Activated CD4-positive, alpha-beta T cell treated with anti-CD3 and anti-CD28 coated beads, Interleukin-10, Interleukin-2, amounts not matched to agents 100 ng/mL and 50 ng/mL, durations not matched to agents 16 hours and 8 hours (primary cell): Measurements from ENCODE around the gene MRPL43.

Source experiments
- DNase-seq: peaks from one replicate; pipeline ENCODE4 v3.0.0-alpha.2; 2020

MRPL43 gene

DNA sequence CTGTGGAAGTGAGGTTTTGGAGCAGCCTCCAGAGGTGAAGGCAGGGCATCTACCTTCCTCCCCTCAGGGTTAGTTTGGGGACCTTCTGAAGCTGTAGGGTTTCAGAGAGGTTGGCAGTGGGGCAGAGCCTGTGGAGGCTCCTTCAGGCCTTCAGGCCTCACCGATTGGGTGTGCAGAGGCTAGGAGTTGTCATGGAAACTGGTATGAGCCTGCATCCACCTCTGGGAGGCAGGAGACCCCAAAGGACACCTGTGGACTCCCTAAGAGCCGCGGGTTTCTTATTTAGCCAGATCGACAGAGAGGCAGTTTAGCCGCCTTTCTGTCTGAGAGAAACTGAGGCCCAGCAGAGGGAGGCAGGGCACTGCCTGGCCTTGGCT, 14.3 kb upstream of the MRPL43 start:
- DNase-seq, result no peak

DNA sequence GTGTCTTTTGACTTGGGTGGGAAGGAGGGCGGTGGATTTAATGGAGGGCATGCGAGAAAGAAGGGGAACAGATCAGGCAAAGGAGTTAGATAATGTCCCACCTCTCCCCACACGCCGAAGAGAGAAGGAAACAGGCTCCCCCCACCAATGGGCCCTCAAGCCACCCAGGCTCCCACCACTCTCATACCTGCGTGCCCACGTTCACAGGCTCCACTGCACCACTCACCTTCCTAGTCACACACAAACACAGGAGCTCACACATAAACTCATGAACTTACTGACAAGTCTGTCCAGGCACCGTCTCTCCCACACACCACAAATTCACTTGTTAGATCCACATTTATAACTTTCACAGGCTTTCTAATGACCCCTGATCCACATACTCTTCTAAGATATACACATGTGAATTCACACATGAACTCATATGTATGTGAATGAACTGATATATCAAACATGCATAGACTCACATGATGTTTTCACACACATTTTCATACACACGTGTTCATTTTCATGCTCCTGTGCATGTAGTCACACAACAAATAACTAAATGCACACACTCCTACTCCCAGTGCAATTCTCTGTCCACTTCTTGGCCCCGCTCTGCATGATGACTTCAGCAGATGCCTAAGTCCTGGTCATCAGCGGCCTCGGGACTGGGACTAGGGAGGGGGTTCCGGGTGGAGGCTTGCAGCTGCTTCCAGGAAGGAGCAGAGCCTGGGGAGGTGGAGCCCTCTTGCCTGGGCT, 13.8 kb upstream of the MRPL43 start:
- DNase-seq, result no peak

DNA sequence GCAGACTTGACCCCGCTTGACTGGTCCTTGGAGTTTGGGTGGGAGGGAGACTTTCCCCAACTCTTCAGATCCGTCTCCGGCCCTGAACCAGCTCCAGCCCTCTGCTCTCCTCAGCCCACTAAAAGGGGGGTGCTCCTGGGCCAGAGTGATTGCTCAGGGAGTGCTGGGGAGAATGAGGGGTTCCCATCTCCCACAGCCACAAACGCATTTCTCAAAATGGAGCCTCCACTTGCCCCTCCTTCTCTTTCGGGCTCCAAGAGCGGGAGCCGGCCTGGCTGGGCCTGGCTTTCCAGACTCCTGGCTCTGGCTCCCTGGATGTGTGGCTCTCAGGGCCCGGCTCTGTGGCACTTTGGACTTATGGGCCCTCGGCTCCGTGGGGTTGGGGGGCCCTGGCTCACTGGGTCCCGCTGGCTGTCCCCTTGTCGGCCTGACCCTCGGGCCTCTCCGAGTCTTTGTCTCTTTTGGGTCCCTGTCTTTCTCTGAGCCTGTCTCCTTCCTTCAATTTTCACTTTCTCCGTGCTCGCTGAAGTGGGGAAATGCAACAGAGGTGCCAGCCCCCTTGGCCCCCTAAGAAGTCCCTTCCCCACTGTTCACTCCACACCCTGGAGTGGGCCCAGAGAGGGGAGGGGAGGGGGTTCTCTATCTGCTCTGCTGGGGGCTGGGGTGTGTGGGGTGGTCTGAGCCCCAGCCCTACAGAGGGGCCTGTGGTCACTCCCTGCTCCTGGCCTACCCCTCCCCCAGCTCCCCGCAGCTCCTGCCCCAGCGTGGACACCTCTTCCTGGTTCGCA, 13.0 kb upstream of the MRPL43 start:
- DNase-seq, result no peak

DNA sequence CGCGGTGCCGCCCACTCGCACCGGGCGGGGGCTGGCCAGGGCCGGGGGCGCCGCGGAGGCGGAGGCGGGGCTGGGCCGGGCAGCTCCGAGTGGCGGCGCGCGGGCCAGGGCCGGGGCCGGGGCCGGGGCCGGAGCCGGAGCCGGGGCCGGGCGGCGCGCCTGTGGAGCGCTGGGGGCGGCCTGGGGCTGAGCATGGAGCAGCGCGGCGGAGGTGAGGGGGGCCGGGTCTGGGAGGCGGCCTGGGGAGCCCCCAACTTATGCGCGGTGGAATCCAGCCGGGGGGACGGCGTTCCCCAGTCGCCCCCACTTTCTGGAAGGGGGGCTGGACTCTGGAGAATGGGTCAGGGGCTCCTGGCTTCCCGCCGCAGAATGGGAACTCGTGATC, 12.4 kb upstream of the MRPL43 start, which contains the start of gene LZTS2:
Gene LZTS2 (plus strand): TSS at position 67 of the 385 bp plus-strand sequence. CDS start 2,731 bp downstream, outside the sequence.
- no peak for DNase-seq

DNA sequence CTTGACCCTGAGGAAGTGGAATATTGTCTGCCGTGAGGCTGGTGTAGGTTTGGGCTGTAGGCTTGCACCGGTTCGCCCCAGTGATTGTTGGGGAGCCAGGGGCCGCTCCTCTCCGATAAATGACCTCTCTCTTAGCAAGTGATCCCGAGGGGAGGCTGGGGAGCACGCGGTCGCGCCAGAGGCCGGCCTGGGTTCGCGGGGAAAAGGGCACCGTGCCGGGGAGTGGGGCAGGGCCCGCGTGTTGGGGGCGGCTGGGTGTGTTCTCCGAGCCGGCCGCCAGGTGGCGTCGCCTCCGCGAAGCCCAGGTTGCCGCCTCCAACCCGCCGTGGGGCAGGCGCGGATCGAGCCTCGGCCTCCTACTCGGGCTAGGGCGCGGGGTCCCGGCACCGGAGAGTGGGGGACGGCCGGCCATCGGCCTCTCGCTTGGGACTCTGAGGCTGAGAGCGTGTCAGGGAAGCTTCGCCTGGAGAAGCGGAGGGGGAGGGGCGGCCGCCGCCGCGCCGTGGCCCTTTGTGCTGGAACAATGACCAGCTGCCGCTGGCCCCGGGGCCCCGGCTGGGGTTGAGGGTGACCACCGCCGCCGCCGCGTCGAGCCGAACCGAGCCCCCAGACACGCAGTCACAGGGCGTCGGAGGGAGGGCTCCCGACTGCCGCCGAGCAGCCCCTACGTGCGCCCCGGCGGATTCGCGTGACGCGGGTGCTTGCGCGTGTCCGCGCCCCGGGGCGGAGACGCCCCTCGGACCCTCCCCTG, 11.9 kb upstream of the MRPL43 start:
- peak; percentile 81 for DNase-seq

DNA sequence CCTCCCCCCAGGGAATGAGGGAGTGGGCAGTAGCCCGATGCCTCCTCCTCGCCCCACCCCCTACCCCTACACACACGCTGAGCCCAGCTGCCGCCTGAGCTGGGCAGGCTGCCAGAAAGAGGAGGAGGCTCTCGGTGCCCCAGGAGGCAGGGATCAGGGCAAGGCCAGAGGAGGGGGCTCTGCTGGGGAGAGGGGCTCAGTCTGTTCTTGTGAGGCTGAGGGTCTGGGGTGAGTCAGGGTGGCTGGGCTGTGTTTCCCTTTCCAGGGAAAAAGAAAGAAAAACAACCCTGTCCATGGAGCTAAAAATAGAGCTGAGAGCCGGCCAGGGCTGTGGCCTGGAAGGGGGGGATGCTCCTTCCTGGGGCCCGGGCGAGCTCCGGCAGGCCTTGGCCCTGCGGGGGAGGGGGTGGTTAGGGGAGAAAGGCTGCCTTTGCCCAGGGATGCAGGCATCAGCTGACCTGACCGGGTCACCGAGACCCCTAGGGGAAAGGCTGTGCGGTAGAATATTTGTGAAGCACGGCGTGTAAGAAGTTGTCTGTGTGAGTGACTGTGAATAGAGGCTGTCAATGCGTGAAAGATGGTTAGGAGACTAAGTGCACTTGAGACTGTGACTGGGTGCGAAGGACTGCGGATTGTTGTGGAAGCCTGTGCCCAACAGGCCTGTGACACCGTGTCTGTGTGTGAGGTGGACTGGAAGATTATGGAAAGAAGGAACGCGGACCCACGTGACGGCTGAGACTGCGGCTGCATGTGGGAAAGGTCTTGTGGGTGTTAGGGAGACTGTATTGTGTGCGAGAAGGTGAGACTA, 11.1 kb upstream of the MRPL43 start:
- peak; percentile 68 for DNase-seq

DNA sequence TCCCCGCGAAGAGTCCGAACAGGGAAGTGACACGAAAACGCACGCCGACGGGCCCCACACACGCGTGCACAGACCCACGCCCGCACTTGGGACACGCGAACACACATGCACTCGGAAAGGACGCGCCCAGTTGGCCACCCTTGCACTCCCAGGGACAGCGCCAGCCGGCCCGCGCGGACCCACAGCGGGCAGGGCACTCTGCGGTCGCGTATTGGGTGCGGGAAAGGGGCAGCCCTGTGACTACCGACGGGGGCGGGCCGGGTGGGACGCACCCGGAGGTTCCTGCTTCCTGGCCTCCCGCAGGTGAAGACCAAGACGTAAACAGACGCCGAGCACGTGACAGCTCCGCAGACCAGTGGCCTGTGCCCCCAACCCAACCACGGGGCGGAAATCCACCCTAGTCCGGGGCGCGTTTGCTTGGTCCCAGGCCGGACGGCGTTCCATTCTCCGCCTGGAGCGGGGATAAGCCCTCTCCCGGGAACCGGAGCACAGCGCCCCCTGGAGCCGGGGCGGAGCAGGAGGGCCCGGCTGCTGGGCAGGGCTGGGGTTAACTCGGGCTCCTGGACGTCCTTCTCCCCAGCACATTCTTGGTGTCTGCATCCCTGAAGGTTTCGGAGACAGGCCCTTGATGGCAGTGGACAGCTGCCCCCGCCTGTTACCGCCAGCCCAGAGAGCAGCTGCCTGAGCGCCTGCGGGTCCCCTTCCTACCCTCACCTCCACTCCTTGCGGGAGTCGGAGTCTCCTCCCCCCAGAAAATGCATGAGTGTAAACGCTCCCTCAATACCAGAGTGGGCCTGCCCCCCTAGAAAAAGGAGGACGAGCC, 10.3 kb upstream of the MRPL43 start:
- DNase-seq, result peak; percentile 80

DNA sequence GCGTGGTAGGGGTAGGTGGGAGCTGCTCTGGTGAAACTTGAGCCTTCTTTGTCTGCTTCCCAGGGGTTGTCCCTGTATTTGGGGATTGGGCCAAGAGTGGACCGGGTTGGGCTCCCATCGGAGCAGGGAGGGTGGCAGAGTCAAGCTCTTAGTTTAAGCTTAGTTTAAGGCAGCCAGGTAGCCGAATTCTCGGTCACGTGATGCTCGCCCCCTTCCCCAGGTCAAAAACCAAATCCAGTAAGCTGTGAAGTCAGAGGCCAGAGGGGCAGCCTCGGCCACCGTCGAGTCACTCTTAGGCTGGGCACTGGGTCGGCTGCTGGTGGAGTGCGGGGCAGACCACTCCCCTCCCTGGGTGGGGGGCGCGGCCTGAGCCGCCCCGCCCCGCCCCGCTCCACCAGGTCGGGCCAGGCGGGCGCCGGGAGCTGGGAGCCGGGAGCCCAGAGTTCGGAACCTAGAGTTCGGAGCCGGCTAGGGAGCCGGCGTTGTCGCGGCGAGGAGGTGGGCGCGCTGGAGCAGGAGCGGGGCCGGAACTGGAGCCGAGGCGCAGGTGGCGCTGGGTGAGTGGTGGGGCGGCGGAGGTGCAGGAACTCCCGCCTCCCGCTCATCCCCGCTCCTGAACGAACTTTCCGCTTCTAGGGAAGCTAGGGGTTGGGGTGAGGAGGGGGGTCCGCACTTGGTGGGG, 9.5 kb upstream of the MRPL43 start:
- DNase-seq, result peak; percentile 44

DNA sequence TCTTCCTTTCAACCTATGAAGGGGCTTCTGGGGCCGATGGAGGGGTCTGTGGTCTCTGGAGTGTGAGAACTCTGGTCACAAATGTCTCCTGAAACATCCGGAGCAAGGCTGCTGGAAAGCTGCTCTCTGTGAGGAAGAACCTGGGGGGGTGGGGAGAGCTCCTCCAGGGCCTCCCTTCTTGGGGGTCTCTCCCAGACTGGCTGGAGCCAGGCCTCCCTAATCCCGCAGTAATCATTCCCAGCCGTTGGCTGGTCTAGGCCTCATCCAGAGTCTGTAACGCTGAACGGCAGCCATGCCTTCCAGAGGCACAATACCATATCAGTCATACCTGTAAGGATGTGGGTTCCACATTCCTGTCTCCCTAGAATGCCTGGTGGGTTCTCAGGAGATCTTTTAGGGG, 7.9 kb upstream of the MRPL43 start:
- no peak for DNase-seq

DNA sequence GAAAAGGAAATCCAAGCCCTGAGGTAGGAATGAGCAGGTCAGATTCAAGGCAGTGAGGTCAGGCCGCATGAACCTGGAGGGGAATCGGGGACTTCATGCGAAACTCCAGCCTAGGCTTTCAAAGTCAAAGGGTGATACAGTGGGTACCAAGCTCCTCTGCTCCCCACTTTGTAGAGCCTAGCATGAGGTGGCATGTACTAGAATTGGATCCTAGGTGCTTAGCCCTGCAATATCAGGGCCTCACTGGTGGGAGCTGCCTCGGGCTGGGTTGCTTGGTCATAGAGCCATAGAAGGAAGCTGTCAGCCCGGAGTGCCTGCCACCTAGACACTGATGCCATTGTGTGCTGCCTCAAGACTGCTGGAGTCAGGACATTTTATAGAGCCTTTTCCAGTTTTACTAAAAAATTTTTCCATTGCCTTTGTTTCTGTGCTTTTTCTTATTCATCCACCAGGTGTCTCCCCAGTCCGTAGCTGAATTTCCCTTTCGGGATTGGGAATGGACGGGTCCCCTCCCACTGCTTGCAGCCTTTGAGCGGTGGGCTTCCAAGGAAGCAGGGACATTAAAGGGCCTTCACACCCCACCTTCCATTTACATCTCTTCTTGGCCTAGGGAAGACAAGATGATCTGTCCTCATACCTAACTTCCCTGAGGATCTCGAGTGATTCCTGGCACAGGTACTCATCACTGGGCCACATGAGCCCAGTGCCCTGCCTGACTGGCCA, 6.8 kb upstream of the MRPL43 start:
- no peak for DNase-seq

DNA sequence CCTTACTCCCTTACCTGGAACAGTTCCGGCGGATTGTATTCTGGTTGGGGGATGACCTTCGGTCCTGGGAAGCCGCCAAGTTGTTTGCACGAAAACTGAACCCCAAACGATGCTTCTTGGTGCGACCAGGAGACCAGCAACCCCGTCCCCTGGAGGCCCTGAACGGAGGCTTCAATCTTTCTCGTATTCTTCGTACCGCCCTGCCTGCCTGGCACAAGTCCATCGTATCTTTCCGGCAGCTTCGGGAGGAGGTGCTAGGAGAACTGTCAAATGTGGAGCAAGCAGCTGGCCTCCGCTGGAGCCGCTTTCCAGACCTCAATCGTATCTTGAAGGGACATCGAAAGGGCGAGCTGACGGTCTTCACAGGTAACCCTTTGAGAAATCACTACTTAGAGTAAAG, 1.8 kb upstream of the MRPL43 start:
- no peak for DNase-seq

DNA sequence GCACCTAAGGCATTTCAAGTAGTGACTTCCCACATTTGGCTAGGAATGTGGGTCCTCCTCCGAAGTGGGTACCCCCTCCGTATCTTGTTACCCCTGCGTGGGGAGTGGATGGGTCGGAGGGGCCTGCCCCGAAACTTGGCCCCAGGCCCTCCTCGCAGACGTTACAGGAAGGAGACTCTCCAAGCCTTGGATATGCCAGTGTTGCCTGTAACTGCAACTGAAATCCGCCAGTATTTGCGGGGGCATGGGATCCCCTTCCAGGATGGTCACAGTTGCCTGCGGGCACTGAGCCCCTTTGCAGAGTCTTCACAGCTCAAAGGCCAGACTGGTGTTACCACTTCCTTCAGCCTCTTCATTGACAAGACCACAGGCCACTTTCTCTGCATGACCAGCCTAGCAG, 869 bp upstream of the MRPL43 start:
- no peak for DNase-seq

DNA sequence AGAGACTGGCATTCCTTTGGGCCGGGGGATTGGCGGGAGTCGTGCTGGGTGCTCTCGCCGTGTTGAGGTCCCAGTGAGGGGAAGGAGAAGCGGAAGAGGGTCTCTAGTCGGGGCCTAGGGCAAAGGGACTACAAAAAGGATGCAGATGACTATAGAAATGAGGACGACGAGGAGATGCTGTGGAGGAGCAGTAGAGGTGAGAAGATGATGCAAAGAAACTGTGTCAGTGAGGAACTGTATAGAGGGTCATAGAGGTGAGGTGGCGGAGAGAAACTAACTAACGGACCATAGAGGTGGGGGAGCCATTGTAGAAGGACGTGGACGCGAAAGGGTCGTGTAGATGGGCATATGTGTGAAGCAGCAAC, 370 bp upstream of the MRPL43 start:
- no peak for DNase-seq

DNA sequence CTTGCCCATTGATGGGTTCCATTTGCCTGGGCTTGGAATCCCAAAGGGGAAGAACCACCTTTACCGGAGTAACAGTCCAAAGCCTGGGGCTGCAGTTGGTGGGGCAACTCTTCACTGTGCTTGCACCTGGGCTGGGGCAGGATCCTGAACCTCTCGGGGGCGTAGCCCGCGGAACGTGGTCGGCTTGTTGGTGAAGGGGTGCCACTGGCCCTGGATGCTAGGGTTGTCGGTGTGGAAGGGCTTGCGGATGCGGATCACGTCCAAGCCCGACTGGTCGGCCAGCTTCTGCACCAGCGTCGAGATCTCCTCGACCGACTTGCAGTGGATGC, 710 bp downstream of the MRPL43 start:
- no peak for DNase-seq

DNA sequence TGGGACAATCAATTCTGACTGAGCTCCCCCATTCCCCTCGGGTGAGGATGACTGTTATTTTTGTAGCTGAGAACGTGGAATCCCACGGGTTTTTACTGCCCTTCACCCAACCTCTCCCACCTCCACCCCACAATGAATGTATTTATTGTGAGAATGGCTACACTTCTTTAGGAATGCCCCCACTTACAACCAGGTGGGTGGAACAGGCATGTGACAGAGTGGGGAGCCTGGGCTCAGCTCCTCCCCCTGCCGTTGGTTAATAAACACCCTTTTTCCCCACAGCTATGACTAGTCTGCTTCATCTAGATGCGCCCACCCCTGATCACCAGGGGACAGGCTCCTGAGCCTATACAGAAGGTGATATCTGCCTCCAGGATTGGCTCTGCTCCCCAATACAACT, 2.0 kb downstream of the MRPL43 start:
- DNase-seq, result no peak

DNA sequence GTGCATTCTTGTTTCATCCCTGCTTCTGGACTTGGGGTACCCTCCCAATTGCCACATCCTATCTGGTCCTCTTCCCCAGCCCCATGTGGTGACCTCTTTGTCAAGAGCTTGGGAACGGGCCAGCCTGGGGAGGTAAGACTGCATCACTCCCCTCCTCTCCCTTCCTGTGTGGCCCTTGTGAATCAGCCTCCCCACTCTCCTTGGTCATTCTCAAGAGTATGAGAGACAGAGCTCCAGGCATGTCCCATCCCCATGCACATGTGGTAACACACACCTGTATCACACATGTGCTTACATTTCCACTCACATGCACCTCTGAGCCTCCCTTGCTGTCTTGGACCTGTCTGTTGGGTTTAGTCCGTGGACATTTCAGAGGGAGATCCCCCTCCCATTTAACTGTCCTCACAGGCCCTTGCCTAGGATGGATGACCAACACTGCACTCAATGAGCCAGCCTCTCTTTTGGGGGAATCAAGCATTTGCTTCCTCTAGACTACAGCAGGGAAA, 2.6 kb downstream of the MRPL43 start:
- no peak for DNase-seq

DNA sequence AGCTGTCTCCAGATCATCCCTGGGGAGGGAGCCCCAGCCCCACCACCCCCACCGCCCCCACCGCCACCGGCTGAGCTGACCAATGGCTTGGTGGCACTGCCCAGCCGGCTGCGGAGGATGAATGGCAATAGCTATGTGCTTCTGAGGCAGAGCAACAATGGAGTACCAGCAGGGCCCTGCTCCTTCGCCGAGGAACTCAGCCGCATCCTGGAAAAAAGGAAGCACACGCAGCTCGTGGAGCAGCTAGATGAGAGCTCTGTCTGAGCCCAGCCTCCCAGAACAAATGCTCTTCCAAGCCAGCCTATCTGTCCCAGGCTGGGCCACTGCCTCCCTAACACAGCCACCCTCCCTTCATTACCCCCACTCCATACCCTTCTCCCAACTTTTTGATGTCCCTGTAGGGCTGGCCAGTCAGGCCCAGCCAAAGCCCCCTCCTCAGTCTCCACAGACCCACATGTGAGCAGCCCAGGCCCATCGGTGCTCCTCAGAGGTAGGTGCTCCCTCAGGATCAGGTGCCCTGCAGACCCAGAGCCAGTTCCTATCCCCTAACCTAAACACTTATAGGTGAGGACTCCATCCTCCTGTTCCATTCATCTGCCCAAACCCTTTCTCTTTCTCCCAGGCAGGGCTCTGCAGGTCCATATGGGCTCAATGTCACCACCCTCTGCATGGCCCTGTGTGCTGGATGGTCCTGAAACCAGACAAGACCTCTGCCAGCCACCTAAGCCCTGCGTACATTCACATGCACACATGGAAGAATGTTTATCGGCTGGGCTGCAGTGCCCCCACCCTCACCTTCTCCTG, 3.2 kb downstream of the MRPL43 start:
- DNase-seq, result no peak

DNA sequence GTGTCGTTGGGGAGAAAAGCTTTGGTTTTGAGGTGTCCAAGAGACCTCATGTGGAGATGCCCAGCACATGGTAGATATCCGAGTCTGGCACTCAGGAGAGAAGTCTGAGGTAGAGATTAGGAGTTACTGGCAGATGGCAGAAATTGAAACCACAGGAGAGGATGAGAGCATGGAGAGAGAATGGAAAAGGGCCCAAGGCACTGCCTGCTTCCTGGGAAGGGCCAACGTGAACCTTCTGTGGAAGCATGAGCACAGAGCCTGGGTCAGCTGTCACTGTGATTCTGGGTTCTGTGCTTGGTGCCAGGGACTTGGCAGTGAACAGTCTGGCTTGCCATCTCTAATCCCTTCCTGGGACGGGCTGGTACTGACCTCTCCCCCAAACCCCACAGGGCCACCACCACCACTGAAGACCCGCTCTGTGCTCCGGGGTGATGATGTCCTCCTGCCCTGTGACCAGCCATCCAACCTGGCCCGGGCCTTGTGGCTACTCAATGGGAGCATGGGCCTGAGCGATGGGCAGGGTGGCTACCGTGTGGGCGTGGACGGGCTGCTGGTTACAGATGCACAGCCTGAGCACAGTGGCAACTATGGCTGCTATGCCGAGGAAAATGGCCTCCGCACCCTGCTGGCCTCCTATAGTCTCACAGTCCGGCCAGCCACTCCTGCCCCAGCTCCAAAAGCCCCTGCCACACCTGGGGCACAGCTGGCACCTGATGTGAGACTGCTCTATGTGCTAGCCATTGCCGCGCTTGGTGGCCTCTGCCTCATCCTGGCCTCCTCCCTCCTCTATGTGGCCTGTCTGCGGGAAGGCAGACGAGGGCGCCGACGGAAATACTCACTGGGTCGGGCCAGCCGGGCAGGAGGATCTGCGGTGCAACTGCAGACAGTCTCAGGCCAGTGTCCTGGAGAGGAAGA, 4.1 kb downstream of the MRPL43 start:
- no peak for DNase-seq
